Measurements from ENCODE around the gene PKP2.

GRCh38 chr12:32917094-32917611 is 20.6 kb upstream of the PKP2 start:
- no peak for TF ChIP-seq POLR2A (IDR thresholded peaks at IDR 0.05; ENCODE audit: control extremely low read depth in 1 of 2, low read depth in 2 of 2, low read length in 2 of 2)
- TF ChIP-seq, protein P1, sequence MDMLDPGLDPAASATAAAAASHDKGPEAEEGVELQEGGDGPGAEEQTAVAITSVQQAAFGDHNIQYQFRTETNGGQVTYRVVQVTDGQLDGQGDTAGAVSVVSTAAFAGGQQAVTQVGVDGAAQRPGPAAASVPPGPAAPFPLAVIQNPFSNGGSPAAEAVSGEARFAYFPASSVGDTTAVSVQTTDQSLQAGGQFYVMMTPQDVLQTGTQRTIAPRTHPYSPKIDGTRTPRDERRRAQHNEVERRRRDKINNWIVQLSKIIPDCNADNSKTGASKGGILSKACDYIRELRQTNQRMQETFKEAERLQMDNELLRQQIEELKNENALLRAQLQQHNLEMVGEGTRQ (IDR thresholded peaks at IDR 0.05; ENCODE audit: low read length), result no peak
